GM18858 (cell line): ENCODE results near the gene PPP1R15B.

Source experiments
- ATAC-seq: cut with Tn5 transposase; IDR thresholded peaks from one replicate; pipeline ENCODE4 v1.9.1; 2021; ENCODE audit not compliant: unreplicated experiment

The PPP1R15B gene

GRCh38 chr1:204401730-204402129 is 9.9 kb downstream of the PPP1R15B start:
- no peak for ATAC-seq

- ATAC-seq = no peak
Observed at GRCh38 chr1:204400882-204401510, 10.6 kb downstream of the PPP1R15B start.

- peak; percentile 44 for ATAC-seq
Observed at GRCh38 chr1:204398197-204399125, 13.2 kb downstream of the PPP1R15B start.

GRCh38 chr1:204396015-204396583 is 15.5 kb downstream of the PPP1R15B start:
- ATAC-seq = no peak

GRCh38 chr1:204391629-204392028 is 20.0 kb downstream of the PPP1R15B start:
- ATAC-seq = no peak

GRCh38 chr1:204390751-204391466 is 20.7 kb downstream of the PPP1R15B start:
- ATAC-seq = no peak

GRCh38 chr1:204385727-204386126 is 25.9 kb downstream of the PPP1R15B start:
- no peak for ATAC-seq

- no peak for ATAC-seq
Observed at GRCh38 chr1:204384636-204385352, 26.8 kb downstream of the PPP1R15B start.

- ATAC-seq = no peak
Observed at GRCh38 chr1:204383163-204383904, 28.3 kb downstream of the PPP1R15B start.

GRCh38 chr1:204382714-204383083 is 28.9 kb downstream of the PPP1R15B start:
- no peak for ATAC-seq

GRCh38 chr1:204380293-204380831 is 31.3 kb downstream of the PPP1R15B start:
- ATAC-seq = no peak

- ATAC-seq = no peak
Observed at GRCh38 chr1:204377800-204378668, 33.6 kb downstream of the PPP1R15B start.

GRCh38 chr1:204376919-204377799 is 34.5 kb downstream of the PPP1R15B start:
- ATAC-seq = no peak

GRCh38 chr1:204376465-204376864 is 35.2 kb downstream of the PPP1R15B start:
- no peak for ATAC-seq

- no peak for ATAC-seq
Observed at GRCh38 chr1:204373911-204374310, 37.7 kb downstream of the PPP1R15B start.

GRCh38 chr1:204370176-204370575 is 41.4 kb downstream of the PPP1R15B start:
- ATAC-seq = no peak

GRCh38 chr1:204368996-204369726 is 42.5 kb downstream of the PPP1R15B start:
- ATAC-seq = no peak
